ENCODE measurements around the gene PCLO. TPM values are rescaled to one million over a fixed set of nuclear protein-coding genes. Genes with fewer than 3 reads are reported as not detected.

Gene PCLO
- polyA plus RNA-seq, 3 donors = not detected

DNA sequence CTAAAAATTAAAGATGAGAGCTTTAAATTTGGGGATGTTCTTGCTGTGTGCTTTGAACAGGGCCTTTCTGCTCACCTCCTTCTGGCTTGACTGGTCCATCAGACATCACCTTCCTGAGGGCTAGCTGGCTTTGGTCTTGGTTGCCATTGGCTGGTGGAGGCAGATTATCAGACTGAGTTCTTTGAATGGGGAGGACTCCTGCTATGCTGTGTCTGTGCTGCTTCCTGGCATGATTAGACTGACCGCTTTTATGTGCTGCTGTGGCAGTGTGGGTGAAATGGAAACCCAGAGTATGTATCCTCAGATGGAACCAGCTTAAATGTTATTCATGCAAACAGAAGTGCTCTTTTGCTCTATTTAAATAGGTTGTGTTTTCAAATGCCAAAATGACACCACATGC is 341.6 kb downstream of the PCLO start:
- Histone ChIP-seq H3K36me3 (replicated peaks in 1 of 2; ENCODE audit: control insufficient read depth in 1 of 2, insufficient read depth in 2 of 2, low read length in 2 of 2) (no peaks in the 10 kb centered on the region), H3K9ac (ENCODE audit: insufficient read depth, low read length, poor library complexity, severe bottlenecking) (no peak overlapping the region), H3K9me3 (replicated peaks in 1 of 2; ENCODE audit: control insufficient read depth in 1 of 2, insufficient read depth in 1 of 2, low read length in 2 of 2) (no peaks in the 10 kb centered on the region), H2AFZ (ENCODE audit: insufficient read depth, low read depth, low read length, poor library complexity, severe bottlenecking) (no peak overlapping the region), H3K27me3 (ENCODE audit: control insufficient read depth in 2 of 2, insufficient read depth in 2 of 2, low read length in 2 of 2) (no peaks in the 10 kb centered on the region), H3K79me2 (ENCODE audit: insufficient read depth, low read length) (no peaks in the 10 kb centered on the region), H3K4me1 (ENCODE audit: control insufficient read depth in 1 of 2, insufficient read depth in 2 of 2, low read length in 2 of 2) (no peaks in the 10 kb centered on the region), H4K20me1 (ENCODE audit: insufficient read depth, low read length) (no peaks in the 10 kb centered on the region), H3K4me2 (replicated peaks; ENCODE audit: extremely low read depth, low read length, poor library complexity, severe bottlenecking) (no peak overlapping the region), H3K27ac (ENCODE audit: low read depth in 1 of 2, low read length in 2 of 2) (no peak overlapping the region), H3K4me3 (replicated peaks in 1 of 3; ENCODE audit: low read depth in 2 of 3, low read length in 3 of 3) (no peak overlapping the region)
- no peaks in the 10 kb centered on the region for H3K36me3 Mint-ChIP-seq
- H3K9me3 Mint-ChIP-seq = peaks cover 0 to 4% (median 0%) of the 10 kb centered on the region in 7 donors
- no peak overlapping the region for H3K4me3 Mint-ChIP-seq
- H3K27ac Mint-ChIP-seq = no peak overlapping the region
- WGBS (ENCODE audit: insufficient coverage) = no CpG with 5 or more reads among the region's 1 CpG
- intact Hi-C loops (cut with micrococcal nuclease) = no loop called here
- no peak for DNase-seq
- no peaks in the 10 kb centered on the region for H3K4me1 Mint-ChIP-seq
- H3K27me3 Mint-ChIP-seq (ENCODE audit: low read depth in 3 of 3) = no peaks in the 10 kb centered on the region
- TF ChIP-seq CTCF (IDR thresholded peaks at IDR 0.05) = no peak

DNA sequence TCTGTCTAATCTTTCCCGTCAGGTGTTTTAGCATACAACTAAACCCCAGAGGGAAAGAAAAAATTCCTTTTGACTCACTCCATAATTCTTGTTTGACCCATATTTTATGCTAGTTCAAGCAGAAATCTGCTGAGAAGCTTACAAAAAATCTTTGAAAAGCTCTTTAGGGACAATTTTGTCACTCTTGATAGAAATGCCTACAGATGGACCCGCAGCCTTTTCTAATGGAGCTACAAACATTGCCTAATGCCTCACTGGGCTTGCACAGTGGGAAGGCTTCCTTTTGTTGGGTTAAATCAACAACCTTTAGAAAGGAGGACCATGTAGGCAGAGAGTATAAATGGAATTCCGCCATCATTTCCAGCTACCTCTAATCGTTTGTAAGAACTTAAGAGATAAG is 344.5 kb downstream of the PCLO start:
- Histone ChIP-seq H3K9ac (ENCODE audit: insufficient read depth, low read length, poor library complexity, severe bottlenecking) (no peak overlapping the region), H4K20me1 (ENCODE audit: insufficient read depth, low read length) (no peaks in the 10 kb centered on the region), H3K4me3 (replicated peaks in 1 of 3; ENCODE audit: low read depth in 2 of 3, low read length in 3 of 3) (no peak overlapping the region), H3K79me2 (ENCODE audit: insufficient read depth, low read length) (no peaks in the 10 kb centered on the region), H3K27ac (ENCODE audit: low read depth in 1 of 2, low read length in 2 of 2) (no peak overlapping the region), H2AFZ (ENCODE audit: insufficient read depth, low read depth, low read length, poor library complexity, severe bottlenecking) (no peak overlapping the region), H3K36me3 (replicated peaks in 1 of 2; ENCODE audit: control insufficient read depth in 1 of 2, insufficient read depth in 2 of 2, low read length in 2 of 2) (no peaks in the 10 kb centered on the region), H3K4me1 (ENCODE audit: control insufficient read depth in 1 of 2, insufficient read depth in 2 of 2, low read length in 2 of 2) (no peaks in the 10 kb centered on the region), H3K27me3 (ENCODE audit: control insufficient read depth in 2 of 2, insufficient read depth in 2 of 2, low read length in 2 of 2) (no peaks in the 10 kb centered on the region), H3K4me2 (replicated peaks; ENCODE audit: extremely low read depth, low read length, poor library complexity, severe bottlenecking) (no peak overlapping the region), H3K9me3 (replicated peaks in 1 of 2; ENCODE audit: control insufficient read depth in 1 of 2, insufficient read depth in 1 of 2, low read length in 2 of 2) (no peaks in the 10 kb centered on the region)
- Mint-ChIP-seq H3K27me3 (ENCODE audit: low read depth in 3 of 3) (no peaks in the 10 kb centered on the region), H3K36me3 (no peaks in the 10 kb centered on the region), H3K27ac (no peak overlapping the region), H3K4me3 (no peak overlapping the region), H3K4me1 (no peaks in the 10 kb centered on the region), H3K9me3 (peaks cover 0 to 4% (median 0%) of the 10 kb centered on the region in 7 donors)
- no peak for DNase-seq
- TF ChIP-seq CTCF (IDR thresholded peaks at IDR 0.05) = no peak
- 88% methylated on average over 1 of the region's 4 CpGs for WGBS (ENCODE audit: insufficient coverage)
- intact Hi-C loops (cut with micrococcal nuclease) = no loop called here
